ENCODE results near the gene RFC5. TPM values are rescaled to one million over a fixed set of nuclear protein-coding genes. Genes with fewer than 3 reads are reported as not detected.
"Not testable (repeated sequence)": the region's sequence is repeated elsewhere in the genome, so short reads cannot be mapped to it uniquely, and the experiment has no call there.

Gene RFC5
- total RNA-seq, 1 donor from 2014 or later, result 5.2 TPM

DNA sequence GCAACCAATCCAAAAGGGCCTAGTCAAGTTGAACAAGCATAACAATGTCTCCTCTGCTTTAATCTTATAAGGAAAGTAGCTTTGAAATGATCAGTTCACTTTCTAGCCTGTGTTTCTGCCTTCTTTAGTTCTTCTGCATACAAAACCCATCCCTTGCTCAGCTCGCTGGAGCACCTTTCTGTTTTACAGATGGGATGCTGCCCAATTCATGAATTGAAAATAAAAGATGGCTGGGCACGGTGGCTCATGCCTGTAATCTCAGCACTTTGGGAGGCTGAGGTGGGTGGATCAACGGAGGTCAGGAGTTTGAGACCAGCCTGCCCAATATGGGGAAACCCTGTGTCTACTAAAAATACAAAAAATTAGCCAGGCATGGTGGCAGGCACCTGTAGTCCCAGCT is 4.5 kb upstream of the RFC5 start:
- DNase-seq (no peak), ATAC-seq (no peak)
- intact Hi-C loops (cut with micrococcal nuclease), result no loop called here

DNA sequence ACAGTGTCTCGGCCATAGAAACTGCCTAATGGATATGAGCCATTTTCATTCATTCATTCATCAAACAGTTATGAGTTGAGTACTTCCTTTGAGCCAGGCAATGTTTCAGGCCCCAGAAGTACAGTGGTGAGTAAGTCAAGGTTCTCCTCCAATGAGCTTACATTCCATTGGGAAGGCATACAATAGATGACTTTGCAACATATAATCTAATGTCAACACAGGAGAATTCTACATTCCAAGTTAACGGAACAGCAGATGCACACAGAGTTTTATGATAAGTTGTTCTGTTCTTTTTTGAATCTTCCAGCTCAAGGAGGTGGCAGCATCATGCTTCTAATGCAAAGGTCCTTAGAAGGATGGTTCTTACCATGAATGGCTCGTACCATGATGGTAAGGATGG is 3.2 kb upstream of the RFC5 start:
- ATAC-seq (no peak), DNase-seq (no peak)
- intact Hi-C loops (cut with micrococcal nuclease), result no loop called here

DNA sequence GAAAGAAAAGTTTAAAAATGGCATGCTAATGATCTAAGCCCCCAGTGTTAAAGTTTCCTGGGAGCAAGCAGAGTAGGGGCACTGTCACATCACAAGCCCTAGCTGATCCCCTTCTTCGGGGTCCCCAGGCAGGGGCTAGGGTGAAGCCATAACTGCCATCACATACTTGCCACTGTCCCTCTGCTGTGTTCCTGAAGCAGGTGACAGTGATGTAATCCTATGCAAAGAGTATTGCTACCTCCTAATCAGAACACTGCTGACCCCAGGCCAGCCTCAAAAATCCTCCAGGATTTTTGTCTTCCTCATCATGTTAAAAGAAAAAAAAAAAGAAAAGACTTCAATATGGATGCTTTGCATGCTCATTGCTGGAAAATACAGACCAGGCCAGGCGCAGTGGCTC is 1.2 kb upstream of the RFC5 start:
- intact Hi-C loops (cut with micrococcal nuclease), result no loop called here
- ATAC-seq (no peak), DNase-seq (no peak)

DNA sequence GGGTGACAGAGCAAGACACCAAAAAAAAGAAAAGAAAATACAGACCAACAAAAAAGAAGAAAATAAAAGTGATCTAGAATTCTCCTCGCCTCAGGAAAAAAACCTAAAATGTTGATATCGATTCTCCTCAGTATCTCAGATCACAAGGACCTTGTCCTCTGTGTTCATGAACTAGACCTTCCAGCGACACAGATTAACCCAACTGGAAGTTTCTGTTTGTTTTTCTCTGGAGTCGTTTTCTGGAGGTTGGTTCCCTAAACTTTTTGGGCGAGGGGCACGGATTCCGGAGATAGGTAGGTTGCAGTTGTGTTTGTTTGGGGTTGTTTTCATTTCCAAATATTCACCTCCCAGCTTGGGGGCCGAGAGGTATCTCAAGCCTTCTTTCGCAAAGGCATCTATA is 559 bp upstream of the RFC5 start:
- no peak for ATAC-seq
- no peak for DNase-seq
- intact Hi-C loops (cut with micrococcal nuclease), result no loop called here

DNA sequence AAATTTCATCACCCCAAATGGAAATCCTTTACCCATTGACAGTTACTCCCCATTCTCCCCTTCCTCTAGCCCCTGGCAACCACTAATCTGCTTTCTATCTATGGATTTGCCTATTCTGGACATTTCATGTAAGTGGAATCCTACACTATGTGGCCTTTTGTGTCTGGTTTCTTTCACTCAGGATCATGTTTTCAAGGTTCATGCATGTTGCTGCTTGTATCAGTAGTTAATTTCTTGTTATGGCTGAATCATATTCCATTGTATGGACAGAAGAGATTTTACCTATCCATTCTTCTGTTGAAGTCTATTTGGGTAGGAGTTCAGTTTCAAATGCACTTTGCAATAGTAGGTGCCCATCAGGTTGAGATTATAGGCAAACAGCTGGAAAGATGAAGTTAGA is 1.4 kb downstream of the RFC5 start:
- no peak for ATAC-seq
- intact Hi-C loops (cut with micrococcal nuclease), result no loop called here

DNA sequence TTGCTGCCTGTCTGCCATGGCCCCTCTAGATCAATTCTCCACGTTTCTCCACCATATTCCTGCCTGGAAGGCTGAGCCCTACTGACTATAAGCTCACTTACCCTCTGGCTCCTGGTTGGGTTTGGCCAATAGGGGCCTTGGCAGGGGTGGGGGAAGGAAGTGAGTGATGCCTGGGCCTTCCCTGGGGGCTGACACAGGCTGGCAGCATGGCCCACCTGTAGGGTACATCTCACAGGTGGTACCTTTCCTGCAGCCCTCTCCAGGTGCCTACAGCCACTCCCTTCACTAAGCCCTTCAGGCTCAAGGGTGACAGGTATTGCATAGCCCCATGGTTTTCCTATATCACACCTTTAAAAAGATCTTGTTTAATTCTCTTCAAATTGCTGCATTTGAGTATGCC is 3.5 kb downstream of the RFC5 start:
- intact Hi-C loops (cut with micrococcal nuclease), result no loop called here
- DNase-seq (no peak), ATAC-seq (no peak)

More for the DNA sequence above, 1.4 kb downstream of the RFC5 start:
- DNase-seq, result no peak

DNA sequence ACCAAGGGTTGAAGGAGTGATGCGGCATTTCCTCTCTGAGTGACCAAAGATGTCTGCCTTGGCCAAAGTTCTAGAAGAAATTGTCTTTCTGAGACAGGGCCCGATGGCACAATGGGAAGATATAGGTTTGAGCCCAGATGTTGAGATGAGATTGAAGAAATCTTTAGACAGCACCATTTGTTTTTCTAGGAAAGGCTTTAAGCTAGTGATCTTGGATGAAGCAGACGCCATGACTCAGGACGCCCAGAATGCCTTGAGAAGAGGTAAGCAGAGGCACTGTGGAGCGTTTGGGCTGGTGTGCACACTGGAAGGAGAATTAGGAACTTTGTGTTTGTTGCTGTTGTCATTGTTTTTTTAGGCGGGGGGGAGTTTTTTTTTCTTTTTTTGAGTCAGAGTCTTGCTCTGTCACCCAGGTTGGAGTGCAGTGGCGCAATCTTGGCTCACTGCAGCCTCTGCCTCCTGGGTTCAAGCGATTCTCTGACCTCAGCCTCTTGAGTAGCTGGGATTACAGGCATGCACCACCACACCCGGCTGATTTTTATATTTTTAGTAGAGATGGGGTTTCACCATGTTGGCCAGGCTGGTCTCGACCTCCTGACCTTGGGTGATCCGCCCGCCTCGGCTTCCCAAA is 5.7 kb downstream of the RFC5 start:
- DNase-seq; ATAC-seq; intact Hi-C loops (cut with micrococcal nuclease): not testable (repeated sequence)

DNA sequence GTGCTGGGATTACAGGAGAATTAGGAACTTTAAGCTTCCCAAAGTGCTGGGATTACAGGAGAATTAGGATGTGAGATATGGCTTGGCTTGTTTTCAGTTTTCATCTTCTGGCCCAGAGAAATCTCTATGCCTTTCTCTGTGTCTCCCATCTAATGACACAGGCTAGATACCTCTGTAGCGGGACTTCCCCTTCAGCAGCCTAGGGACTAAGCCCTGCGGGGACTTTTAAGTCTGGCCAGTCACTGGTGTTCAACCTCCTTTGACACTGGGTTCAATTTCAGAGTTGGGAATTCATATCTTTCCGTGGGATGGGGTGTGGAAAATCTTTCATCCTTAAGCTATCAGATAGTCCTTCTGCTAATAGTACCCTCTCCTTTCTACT is 6.2 kb downstream of the RFC5 start:
- ATAC-seq (no peak), DNase-seq (no peak)
- intact Hi-C loops (cut with micrococcal nuclease), result no loop called here

DNA sequence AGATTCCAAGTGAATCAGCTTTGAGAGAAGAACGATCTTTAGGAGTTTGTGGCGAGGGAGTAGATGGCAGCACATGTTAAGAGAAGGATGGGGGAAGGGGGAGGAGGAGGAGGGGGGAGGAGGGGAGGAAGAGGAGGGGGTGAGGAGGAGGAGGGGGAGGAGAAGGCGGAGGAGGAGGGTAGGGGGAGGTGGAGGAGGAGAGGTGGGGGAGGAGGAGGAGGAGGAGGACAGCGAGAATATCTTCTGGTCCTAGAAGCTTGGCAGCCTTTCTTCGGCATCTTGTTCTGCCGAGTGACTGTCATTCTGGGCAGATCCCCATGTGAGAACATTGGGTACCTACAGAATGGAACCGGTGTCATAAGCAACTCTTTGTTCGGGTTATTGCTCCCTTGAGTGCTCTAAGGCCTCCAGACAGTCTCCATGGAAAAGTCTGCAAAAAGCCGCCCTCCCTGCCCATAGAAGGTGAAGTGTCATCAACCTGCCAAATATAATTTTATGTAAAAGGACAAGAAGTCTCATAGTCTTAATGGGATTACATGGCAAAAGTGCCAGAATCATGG is 6.9 kb downstream of the RFC5 start:
- intact Hi-C loops (cut with micrococcal nuclease), result no loop called here
- no peak for DNase-seq
- ATAC-seq, result no peak

DNA sequence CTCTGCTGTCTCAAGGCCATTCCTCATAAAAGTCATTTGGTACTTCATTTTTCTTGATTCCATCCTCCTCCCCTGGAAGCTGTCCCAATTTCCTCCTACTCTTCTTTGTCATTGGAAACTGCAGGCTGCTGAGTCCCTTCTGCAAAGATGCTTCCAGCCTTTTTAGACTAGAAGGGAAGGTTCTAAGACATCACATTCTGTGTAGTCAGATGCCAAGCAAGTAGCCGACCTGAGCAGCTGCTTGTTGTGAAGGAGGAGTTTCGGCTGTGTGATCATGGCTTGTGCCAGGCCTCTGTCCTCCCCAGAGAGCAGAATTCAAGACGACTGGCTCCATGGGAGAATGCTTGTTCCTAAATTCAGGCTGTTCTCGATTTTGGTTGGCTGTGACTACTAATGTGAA is 8.7 kb downstream of the RFC5 start:
- DNase-seq (no peak), ATAC-seq (no peak)
- intact Hi-C loops (cut with micrococcal nuclease), result no loop called here

DNA sequence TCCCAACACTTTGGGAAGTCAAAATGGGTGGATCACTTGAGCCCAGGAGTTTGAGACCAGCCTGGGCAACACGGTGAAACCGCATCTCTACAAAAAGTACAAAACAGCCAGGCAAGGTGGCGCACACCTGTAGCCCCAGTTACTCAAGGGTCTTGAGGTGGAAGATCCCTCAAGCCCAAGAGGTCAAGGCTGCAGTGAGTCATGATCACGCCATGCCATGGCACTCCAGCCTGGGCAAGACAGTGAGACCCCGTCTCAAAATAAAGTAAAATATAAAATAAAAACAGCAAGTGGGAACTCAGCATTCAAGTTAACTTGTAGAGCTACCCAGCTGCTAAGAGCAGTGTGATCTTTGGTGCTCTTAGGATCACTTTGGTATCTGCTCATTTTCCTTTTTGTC is 12.7 kb downstream of the RFC5 start:
- DNase-seq (no peak), ATAC-seq (no peak)
- intact Hi-C loops (cut with micrococcal nuclease), result no loop called here

DNA sequence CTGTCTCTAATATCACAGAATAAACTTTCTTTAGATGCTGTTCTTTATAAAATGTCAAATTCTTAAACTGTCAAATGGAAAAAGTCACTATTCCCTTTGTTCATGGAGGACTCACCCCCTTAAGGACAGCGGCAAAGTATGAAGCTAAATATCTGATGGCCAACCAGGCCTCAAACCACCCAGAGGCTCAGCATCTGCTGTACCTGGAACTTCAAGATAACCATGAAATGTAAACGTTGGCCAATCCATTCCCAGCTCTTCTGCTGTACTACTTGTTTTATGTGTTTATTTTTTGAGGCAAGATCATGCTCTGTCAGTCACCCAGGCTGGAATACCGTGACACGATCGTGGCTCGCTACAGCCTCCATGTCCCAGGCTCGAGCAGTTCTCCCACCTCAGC is 15.7 kb downstream of the RFC5 start:
- intact Hi-C loops (cut with micrococcal nuclease), result no loop called here
- no peak for ATAC-seq
- no peak for DNase-seq

DNA sequence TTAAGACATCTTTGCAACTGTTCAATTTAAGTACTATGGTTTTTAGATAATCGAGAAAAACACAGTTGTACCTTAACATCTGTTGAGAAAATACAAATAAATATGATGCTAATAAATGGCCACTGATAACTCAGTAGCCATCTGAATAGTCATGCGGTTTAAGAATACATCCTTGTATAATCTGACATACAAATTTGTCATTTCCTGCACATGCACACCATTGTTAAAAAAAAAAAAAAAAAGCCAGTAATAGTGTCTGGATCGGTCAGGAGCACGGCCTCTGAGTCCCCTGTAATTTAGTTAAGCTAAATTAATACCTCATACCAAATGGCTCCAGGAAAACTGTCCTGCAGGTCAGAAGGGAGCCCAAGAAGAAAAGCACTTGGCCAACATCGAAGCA is 16.8 kb downstream of the RFC5 start:
- ATAC-seq (no peak), DNase-seq (no peak)
- intact Hi-C loops (cut with micrococcal nuclease), result no loop called here

DNA sequence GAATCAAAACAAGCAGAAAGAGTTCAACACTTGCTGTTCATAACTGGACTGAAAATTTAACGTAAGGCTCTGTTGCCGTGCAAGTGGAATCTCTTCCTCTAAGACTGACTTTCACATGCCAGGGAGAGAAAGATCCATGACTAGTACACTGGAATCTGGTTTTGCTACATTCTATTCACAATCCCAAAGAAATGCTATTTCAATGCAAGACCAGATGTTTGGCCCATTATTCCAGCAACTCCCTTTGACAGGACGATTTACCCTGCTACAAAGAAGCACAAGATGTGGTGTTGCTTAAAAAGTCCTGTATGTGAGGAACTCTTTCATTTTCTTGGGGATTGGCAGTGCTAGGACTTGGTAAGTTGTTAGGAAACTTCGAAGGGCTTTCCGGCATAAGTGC is 17.4 kb downstream of the RFC5 start:
- intact Hi-C loops (cut with micrococcal nuclease), result no loop called here
- DNase-seq, result no peak
- ATAC-seq, result no peak

DNA sequence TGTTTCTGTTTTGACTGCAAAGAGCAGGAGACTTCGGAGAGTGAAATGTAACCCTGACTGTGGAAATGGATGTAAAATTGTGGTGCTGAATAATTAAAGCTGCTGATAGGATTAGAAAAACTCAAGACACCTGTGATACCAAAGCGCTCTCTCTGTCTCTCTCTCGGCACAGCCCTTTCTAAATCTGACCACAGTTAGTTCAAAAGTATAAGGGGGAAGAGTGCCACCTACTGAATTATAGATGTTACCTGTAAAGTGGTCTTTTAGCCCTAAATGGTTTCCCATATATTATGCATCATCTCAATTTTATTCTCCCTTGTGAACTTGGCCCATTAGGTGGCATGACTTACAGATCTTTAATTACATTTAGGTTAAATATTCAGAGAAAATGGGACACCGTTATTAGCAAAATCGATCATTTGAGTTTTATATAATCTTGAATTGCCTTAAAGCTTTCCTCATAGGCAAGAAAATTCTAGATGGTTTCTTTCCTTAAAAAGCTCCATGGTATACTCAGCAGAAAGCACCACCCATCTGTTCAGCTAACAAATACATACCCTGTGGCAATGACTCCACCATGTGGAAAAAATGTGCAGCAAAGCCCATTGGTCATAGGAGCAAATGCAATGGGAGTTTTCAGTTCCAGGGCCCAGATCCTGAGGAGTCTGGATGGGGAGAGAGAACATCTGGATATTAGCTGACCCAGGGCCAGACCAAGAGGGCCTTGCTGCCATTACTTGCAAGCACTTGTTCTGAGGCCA is 18.1 kb downstream of the RFC5 start:
- no peak for DNase-seq
- ATAC-seq, result peak; percentile 74
- intact Hi-C loops (cut with micrococcal nuclease), result no loop called here

DNA sequence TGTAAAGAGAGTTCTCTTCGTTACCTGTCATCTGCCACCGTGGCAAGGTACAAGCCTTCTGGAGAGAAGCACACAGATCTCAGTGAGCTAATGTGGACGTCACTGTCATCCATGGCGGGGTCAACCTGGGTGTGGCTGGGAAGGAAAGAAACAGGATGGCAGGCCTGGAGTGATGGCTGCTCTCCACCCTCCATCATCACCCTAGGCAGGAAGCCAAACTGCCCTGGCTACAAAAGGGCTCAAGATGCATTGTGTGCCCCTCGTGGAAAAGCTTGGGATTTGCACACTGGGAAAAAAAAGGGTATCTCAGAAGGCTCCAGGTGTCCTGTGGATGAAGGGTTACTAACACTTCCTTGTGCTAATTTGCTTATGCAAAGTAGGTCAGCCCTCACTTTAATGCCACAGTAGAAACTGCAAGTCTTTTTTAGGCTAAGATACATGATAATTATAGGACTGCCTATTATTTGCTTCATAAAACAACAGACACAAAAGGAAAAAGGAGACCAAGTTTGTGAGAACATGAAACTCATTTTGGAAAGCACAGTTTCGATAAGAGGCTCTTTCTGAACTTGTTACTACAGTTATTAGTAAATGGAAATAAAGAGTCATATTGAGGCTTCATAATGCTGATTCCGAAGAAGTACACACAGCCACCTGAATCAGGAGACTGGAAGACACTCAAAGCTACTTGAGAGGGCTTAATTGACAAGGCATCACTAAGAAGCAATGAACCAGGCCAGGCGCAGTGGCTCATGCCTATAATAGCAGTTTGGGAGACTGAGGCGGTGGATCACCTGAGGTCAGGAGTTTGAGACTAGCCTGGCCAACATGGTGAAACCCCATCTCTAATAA is 18.9 kb downstream of the RFC5 start:
- intact Hi-C loops (cut with micrococcal nuclease), result no loop called here
- DNase-seq (no peak), ATAC-seq (peak; percentile 50)

DNA sequence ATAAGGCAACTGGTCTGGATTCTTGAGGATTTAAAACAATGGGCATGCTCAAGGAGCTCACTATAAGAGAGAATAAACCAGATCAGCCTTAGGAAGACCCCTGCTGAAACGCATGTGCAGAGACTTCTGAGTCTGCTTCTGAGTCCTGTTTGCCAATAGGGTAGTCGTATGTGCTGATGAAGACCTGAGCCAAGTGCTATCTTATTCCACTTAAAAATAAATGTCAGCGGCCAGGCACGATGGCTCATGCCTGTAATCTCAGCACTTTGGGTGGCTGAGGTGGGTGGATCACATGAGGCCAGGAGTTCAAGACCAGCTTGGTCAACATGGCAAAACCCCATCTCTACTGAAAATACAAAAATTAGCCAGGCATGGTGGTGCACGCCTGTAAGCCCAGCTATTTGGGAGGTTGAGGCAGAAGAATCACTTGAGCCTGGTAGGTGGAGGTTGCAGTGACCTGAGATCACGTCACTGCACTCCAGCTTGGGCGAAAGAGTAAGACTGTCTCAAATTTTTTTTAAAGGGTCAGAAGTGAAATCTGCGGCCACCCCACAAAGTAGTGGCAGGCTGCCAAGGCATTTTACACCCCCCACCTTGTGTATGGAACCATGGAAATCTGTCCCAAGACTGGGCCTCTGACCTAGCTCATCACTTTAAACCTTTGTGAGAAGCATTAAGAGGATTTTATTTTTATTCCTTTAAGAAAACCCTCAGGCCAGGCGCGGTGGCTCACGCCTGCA is 20.3 kb downstream of the RFC5 start:
- DNase-seq (no peak), ATAC-seq (peak; percentile 57)
- intact Hi-C loops (cut with micrococcal nuclease), result no loop called here

DNA sequence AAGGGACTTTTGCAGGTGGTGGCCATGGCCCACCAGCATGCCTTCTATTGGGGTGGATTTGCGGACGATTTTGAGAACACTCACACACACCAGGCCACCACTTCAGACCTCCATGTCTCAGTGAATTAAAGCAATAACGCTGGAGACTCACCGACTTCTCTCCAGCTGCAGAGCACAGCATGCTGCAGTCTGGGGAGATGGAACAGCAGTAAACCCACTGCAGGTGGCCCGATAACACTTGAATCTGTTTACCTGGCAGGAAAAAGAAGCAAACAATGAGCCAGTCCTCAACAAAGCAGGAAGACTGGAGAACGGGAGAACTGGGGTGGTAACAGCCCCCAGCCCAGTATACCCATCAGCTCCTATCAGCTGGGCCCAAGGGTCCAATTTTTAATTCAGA is 21.6 kb downstream of the RFC5 start:
- intact Hi-C loops (cut with micrococcal nuclease), result no loop called here
- DNase-seq, result no peak
- ATAC-seq, result no peak

DNA sequence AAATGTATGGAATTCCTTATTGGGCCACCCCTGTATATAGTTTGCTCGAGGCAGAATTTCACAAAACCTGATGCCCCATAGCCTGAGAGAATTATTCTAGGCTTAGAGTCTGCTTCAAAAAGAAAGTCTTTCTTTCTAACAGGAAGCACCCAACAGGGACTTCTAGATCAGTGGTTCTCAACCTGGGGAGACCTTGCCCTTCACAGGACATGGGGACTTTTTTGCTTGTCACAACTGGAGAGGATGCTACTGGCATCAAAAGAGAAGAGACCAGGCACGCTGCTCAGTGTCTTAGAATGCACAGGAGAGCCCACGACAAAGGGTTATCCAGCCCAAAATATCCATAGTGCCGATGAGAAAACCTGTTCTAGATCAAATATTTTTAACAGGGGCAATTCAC is 25.6 kb downstream of the RFC5 start:
- intact Hi-C loops (cut with micrococcal nuclease), result no loop called here

More for the DNA sequence above, 25.6 kb downstream of the RFC5 start:
- DNase-seq (no peak), ATAC-seq (no peak)

Measured in left ventricle myocardium superior (tissue), 1 donor.